Psoas muscle (tissue), 8 donors: ENCODE data around the gene ROBO1. TPM values are rescaled to one million over a fixed set of nuclear protein-coding genes. Genes with fewer than 3 reads are reported as not detected.
A peak's percentile ranks its signal among the peaks of the same experiment; 100 is the strongest.

Source experiments
- ATAC-seq, 4 donors: fragments of 200-7000 bp; cut with Tn5 transposase; one replicate each; pipeline ENCODE4 v1.9.1; 2020; ENCODE audit warnings: moderate library complexity in 3 of 4, mild to moderate bottlenecking in 2 of 4
- DNase-seq, 2 donors: peaks; one replicate each; pipeline ENCODE4 v3.0.0-alpha.2; 2020
- H3K27ac ChIP-seq: fragments of 200-600 bp; one replicate; pipeline ENCODE4 v1.8.0; 2022
- H3K27me3 ChIP-seq, 3 donors: fragments of 200-600 bp in 1 of 3; one replicate each; pipeline versions ENCODE4 v1.6.1 to v1.8.0; 2013 to 2022; ENCODE audit warnings: low read length in 2 of 3, mild to moderate bottlenecking in 2 of 3, moderate library complexity in 1 of 3; ENCODE audit not compliant: insufficient read depth in 3 of 3
- H3K36me3 ChIP-seq, 2 donors: fragments of 200-600 bp in 1 of 2; one replicate each; pipeline versions ENCODE4 v1.6.1 to v1.8.0; 2013 to 2022; ENCODE audit warnings: low read depth in 1 of 2, mild to moderate bottlenecking in 1 of 2, moderate library complexity in 1 of 2; ENCODE audit not compliant: insufficient read depth in 1 of 2
- H3K4me1 ChIP-seq: fragments of 200-600 bp; one replicate; pipeline ENCODE4 v1.8.0; 2022
- H3K4me3 ChIP-seq: fragments of 200-600 bp; one replicate; pipeline ENCODE4 v1.8.0; 2022; ENCODE audit warnings: mild to moderate bottlenecking
- H3K9me3 ChIP-seq: fragments of 200-600 bp; one replicate; pipeline ENCODE4 v1.8.0; 2022
- WGBS, 3 donors: extraction: QIAGEN DNeasy Blood & Tissue Kit; methylation state at CpG; one replicate each; pipeline versions ENCODE4 v1.1.6 to v1.1.7; 2013; 5-methylcytosine and 5-hydroxymethylcytosine counted together
- intact Hi-C, 2 donors: fragments of 100-400 bp; cut with DNase I; formaldehyde crosslinking; loops; one replicate each; pipeline versions ENCODE4 v1.11.0 to v1.14.2; 2022
- polyA plus RNA-seq, 3 donors: library from polyadenylated mRNA; stranded (reverse); fragments of 200-250 nt; gene quantifications; one replicate each; pipeline ENCODE4 v1.2.3, GENCODE V29; 2013
- total RNA-seq, 4 donors: library from RNA; stranded (reverse); fragmentation: NEBNext Ultra II Directional in 2 of 4; extraction: Animal tissue kit (Norgen Biotek cat#: 25700) in 2 of 4; gene quantifications; one replicate each; pipeline versions ENCODE4 v1.2.1 to v1.2.4, GENCODE V29; 2021 to 2023
- TF ChIP-seq, protein P1 (sequence below): fragments of 200-600 bp; IDR thresholded peaks from one replicate; pipeline ENCODE4 v1.8.0; 2022; ENCODE audit warnings: antibody characterized with exemption
- donor health status: healthy with polysubstance abuse.
- donor health status: DM: no; HTN: no; CAD: no; lungs with moderate emphysema.
- donor health status: Bipolar disorder and iron deficiency.
- donor health status: healthy.
- donor health status: DM: yes; HTN: yes; CAD: no.
- donor health status: DM: no; HTN: no; CAD: no.
- donor health status: DM: no; HTN: no; CAD: no.
- donor health status: DM: yes; HTN: yes; CAD: no.

Gene ROBO1
- total and polyA plus RNA-seq, 7 donors = 0.52 to 14.0 (median 4.9) TPM

DNA sequence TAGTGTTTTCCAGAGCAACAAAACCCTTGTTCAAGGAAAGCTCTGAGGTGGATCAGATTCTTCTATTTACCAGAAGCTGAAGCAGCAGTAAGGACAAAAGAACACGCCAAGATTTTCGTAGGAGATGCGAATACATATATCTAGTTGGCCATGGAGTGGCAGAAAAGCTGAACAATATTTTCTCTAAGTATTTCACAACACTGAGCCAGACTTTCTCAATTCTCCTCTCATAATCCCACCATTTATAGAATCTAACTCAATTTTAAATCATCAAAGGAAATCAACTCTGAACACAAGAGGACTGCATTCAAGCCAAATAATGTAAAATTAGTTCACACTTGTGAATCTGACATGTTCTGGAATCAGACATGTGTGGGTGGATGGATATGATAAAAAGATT lies 775.0 kb downstream of the ROBO1 start:
- Histone ChIP-seq H3K4me1 (no peaks in the 10 kb centered on the region), H3K4me3 (no peak overlapping the region), H3K9me3 (peaks cover 10% of the 10 kb centered on the region), H3K27me3 (no peaks in the 10 kb centered on the region), H3K27ac (no peak overlapping the region), H3K36me3 (no peaks in the 10 kb centered on the region)
- ATAC-seq (no peak), DNase-seq (no peak)
- 92 to 94% (median 94%) methylated on average over 3 of the region's 3 CpGs for WGBS, 3 donors
- TF ChIP-seq, protein P1, sequence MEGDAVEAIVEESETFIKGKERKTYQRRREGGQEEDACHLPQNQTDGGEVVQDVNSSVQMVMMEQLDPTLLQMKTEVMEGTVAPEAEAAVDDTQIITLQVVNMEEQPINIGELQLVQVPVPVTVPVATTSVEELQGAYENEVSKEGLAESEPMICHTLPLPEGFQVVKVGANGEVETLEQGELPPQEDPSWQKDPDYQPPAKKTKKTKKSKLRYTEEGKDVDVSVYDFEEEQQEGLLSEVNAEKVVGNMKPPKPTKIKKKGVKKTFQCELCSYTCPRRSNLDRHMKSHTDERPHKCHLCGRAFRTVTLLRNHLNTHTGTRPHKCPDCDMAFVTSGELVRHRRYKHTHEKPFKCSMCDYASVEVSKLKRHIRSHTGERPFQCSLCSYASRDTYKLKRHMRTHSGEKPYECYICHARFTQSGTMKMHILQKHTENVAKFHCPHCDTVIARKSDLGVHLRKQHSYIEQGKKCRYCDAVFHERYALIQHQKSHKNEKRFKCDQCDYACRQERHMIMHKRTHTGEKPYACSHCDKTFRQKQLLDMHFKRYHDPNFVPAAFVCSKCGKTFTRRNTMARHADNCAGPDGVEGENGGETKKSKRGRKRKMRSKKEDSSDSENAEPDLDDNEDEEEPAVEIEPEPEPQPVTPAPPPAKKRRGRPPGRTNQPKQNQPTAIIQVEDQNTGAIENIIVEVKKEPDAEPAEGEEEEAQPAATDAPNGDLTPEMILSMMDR = no peak
- intact Hi-C loops = no loop called here

DNA sequence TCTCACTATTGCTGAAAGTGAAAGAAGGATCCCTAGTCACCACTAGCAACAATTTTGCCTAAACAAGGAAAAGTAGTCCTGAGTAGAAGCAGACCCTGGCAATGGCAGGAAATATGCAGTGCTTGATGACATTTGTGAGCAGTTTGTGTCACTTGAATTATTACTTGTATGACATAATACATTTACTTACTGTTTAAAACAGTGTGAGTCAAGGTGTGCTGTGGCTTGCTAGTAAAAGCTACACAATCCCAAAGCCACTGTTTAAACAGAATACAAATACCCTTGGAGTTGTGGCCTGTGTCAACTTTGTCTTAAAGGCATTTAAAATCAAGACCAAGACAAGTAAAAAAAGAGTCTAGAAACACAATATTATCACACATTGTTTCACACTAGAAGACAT lies 775.4 kb downstream of the ROBO1 start:
- Histone ChIP-seq H3K4me1 (no peaks in the 10 kb centered on the region), H3K36me3 (no peaks in the 10 kb centered on the region), H3K27me3 (no peaks in the 10 kb centered on the region), H3K27ac (no peak overlapping the region), H3K4me3 (no peak overlapping the region), H3K9me3 (peaks cover 10% of the 10 kb centered on the region)
- ATAC-seq (no peak), DNase-seq (no peak)
- TF ChIP-seq, protein P1 = no peak
- intact Hi-C loops = no loop called here

DNA sequence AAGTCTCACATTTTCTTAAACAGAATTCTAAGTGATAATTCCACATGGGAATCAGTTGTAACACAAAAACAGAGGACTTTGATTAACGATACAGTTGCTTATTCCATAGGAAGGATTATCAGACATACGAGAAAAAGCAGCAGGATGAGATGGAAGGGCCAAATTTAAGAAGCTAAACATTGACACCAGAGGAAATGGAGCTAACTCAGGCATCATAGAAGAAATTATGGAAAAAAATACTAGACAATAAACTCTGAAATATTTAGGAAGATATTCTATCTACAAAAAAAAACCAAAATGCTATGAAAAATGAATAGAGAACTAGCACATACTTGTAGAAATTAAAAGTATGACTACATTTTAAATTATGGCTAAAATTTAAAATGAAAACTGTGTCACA lies 776.1 kb downstream of the ROBO1 start:
- Histone ChIP-seq H3K4me3 (no peak overlapping the region), H3K36me3 (no peaks in the 10 kb centered on the region), H3K27me3 (no peaks in the 10 kb centered on the region), H3K4me1 (no peaks in the 10 kb centered on the region), H3K27ac (no peak overlapping the region), H3K9me3 (peaks cover 10% of the 10 kb centered on the region)
- intact Hi-C loops = no loop called here
- ATAC-seq (no peak), DNase-seq (no peak)
- 94 to 96% (median 95%) methylated on average over 2 of the region's 2 CpGs for WGBS, 3 donors
- TF ChIP-seq, protein P1 = no peak

DNA sequence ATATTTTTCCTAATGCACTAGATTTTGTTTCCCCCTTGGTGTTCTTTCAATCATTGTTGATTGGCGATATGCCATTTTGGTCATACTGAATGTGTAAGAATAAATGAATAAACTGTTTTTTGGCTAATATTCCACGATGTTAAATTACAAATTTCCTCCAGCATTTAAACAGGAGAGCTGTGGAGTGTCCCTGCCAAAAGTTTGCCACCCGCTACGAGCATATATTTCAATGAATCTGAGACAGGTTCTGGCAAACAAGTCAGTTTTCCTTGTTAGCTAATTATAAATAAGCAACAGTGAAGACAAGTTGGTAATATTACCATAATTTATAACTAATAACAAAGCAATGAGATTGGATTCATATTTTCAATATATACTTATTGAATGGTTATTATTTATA lies 777.6 kb downstream of the ROBO1 start:
- DNase-seq (no peak), ATAC-seq (no peak)
- Histone ChIP-seq H3K27me3 (no peaks in the 10 kb centered on the region), H3K36me3 (no peaks in the 10 kb centered on the region), H3K4me1 (no peaks in the 10 kb centered on the region), H3K4me3 (no peak overlapping the region), H3K9me3 (peaks cover 10% of the 10 kb centered on the region), H3K27ac (no peak overlapping the region)
- intact Hi-C loops = no loop called here
- TF ChIP-seq, protein P1 = no peak
- WGBS, 3 donors = 47 to 66% (median 64%) methylated on average over 4 of the region's 4 CpGs

DNA sequence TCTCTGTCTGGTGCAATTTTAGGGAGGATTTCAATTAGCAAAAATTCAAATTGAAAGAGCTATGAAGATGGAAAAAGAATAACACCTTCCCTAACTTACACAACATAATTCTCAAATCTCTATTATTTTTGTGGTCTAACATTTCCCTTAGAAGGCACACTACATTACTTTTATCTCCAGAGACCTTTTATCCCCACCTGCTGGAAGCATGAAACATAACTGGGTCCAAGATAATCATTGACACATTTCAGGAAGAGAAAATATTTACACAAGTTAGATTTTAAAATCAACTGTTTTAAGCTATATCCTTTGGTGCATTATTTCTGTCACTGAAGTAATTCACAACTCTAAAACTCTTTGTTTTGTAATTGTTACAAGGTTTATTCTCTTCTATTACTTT lies 779.5 kb downstream of the ROBO1 start:
- TF ChIP-seq, protein P1 = peak; percentile 22
- Histone ChIP-seq H3K4me3 (no peak overlapping the region), H3K27me3 (no peaks in the 10 kb centered on the region), H3K36me3 (no peaks in the 10 kb centered on the region), H3K9me3 (peaks cover 10% of the 10 kb centered on the region), H3K27ac (no peak overlapping the region), H3K4me1 (no peaks in the 10 kb centered on the region)
- intact Hi-C loops = no loop called here
- ATAC-seq (peak in 1 of 4 donors; percentile 38), DNase-seq (no peak)
